Esophagus muscularis mucosa (tissue), 4 donors: ENCODE results near the gene PHF19.

Experiments used
- EP300 ChIP-seq: sonication (generic); formaldehyde crosslinking; IDR thresholded peaks from one replicate; pipeline ENCODE4 v1.6.1; 2017; ENCODE audit warnings: antibody characterized with exemption
- POLR2AphosphoS5 ChIP-seq, 2 donors: sonication (generic); formaldehyde crosslinking; IDR thresholded peaks; one replicate each; pipeline ENCODE4 v1.6.1; 2017; ENCODE audit warnings: antibody characterized with exemption in 2 of 2
- TF ChIP-seq, protein P1 (sequence below), 3 experiments: fragments of 200-600 bp in 2 of 3; fragments of 450-650 bp in 1 of 3; sonication (generic) in 2 of 3; IDR thresholded peaks; one replicate each; pipeline ENCODE4 v1.5.1; 2017 to 2019; ENCODE audit warnings: antibody characterized with exemption in 3 of 3, mild to moderate bottlenecking in 2 of 3, moderate library complexity in 1 of 3

DNA sequence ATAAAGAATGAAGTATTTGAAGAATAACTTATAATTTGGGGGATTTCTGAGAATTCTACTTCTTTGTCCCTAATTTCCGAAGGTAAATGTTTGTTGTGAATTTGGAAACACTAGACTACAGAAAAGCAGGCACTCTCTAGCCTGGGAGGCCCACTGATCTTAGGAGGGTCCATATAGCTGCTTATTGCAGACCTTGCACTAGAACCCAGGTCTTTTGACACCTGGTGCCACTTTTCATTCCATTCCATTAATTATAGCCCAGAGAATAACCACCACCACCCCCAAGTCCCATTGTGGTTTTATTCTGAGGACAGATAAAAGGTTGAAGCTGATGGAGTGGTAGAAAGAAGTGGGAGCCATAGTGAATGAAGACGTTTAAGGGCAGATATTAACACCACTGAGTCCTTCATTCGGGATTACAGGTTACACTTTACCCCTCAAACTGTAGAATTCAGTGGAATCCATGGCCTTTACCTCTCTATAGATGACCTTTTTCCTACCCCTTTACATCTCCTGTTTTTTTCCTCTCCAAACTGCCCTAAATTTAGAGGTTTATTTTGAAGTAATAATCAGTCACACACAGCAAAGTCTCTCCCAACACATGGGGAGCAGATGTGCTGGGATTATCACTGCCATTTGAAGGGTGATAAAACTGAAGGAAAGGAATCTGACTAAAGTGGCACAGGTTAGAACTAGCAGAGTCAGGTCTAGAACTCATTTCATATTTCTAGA lies 22.2 kb downstream of the PHF19 start:
- no peak for TF ChIP-seq EP300
- TF ChIP-seq, protein P1, sequence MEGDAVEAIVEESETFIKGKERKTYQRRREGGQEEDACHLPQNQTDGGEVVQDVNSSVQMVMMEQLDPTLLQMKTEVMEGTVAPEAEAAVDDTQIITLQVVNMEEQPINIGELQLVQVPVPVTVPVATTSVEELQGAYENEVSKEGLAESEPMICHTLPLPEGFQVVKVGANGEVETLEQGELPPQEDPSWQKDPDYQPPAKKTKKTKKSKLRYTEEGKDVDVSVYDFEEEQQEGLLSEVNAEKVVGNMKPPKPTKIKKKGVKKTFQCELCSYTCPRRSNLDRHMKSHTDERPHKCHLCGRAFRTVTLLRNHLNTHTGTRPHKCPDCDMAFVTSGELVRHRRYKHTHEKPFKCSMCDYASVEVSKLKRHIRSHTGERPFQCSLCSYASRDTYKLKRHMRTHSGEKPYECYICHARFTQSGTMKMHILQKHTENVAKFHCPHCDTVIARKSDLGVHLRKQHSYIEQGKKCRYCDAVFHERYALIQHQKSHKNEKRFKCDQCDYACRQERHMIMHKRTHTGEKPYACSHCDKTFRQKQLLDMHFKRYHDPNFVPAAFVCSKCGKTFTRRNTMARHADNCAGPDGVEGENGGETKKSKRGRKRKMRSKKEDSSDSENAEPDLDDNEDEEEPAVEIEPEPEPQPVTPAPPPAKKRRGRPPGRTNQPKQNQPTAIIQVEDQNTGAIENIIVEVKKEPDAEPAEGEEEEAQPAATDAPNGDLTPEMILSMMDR (IDR thresholded peaks at IDR 0.05): no peak
- no peak for TF ChIP-seq POLR2AphosphoS5 (IDR thresholded peaks at IDR 0.05)
